Measurements from ENCODE around the gene C14orf132.

DNA sequence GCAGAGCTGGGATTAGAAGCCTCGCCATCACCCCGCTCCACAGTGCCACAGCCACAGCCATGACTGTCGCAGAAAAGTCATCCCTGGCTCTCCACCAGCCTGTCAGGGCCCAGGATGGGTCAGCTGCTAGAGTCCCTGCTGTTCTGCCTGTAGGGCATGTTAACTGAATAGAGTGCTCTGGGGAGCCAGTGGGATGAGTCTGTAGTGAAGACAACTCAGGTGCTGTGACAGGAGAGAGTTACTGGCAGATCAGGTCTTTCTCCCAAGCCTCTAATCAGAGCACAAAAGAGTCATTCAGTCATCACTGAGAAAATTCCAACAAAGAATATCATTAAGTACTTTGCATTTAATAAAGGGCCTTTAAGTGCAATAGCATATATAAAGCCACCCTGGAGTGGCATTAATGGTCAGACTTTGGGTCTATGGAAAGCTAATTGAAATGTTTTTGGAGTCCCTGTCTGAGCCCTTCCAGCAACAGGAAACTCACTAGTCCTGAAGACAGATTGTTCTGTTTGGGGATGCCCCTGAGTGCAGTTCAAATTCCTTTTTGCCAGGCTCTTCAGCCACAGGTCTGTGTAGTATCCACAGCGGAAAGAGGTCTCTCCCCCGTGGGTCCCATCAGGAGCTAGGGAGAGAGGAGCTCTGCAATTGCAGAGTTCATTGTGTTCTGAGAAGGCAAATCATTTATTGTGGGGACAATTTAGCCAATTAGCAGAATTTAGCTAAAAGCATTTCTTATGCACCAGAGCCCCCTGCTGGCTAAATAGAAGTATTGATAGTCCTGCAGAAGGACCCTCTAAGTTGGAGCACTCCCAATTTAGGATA lies 45.2 kb upstream of the C14orf132 start:
- TF ChIP-seq CTCF (IDR thresholded peaks at IDR 0.05) (peak; percentile 64 to 75 (median 70)), EP300 (IDR thresholded peaks at IDR 0.05; ENCODE audit: low read depth) (no peak), POLR2A (IDR thresholded peaks at IDR 0.05) (no peak)

All from transverse colon (tissue), 3 donors.